ENCODE data around the gene CD47. TPM values are rescaled to one million over a fixed set of nuclear protein-coding genes. Genes with fewer than 3 reads are reported as not detected.

CD47 gene
- total RNA-seq, 1 experiment from 2014 or later = 34.7 TPM

GRCh38 chr3:108117241-108117775 lies 26.5 kb upstream of the CD47 start:
- CTCF ChIA-PET = no interaction called here
- intact Hi-C loops (cut with micrococcal nuclease; ENCODE audit: unreplicated experiment) = no loop called here
- Histone ChIP-seq H3K4me3 (ENCODE audit: low read depth, low read length, poor library complexity, severe bottlenecking) (no peak overlapping the region), H3K36me3 (ENCODE audit: insufficient read depth, low read length, poor library complexity, severe bottlenecking) (no peaks in the 10 kb centered on the region), H3K4me1 (ENCODE audit: insufficient read depth, low read length, poor library complexity, severe bottlenecking) (no peaks in the 10 kb centered on the region), H3K27me3 (replicated peaks; ENCODE audit: insufficient read depth, low read depth, low read length, poor library complexity) (no peaks in the 10 kb centered on the region), H3K9me3 (ENCODE audit: low read depth, low read length, poor library complexity, severe bottlenecking) (no peaks in the 10 kb centered on the region), H3K27ac (ENCODE audit: low read depth, low read length, poor library complexity, severe bottlenecking) (no peak overlapping the region)
- BruUV-seq (replicated peaks) = no TSS peak
- POLR2A ChIA-PET (ENCODE audit: low non-redundant PET) = no interaction called here
- no peak for TF ChIP-seq CTCF (conservative IDR thresholded peaks at IDR 0.05; ENCODE audit: low read depth, low read length)
- TF ChIP-seq EZH2 (IDR thresholded peaks at IDR 0.05; ENCODE audit: borderline replicate concordance, low read depth, low read length, poor library complexity, severe bottlenecking) = no peak
- DNase-seq (ENCODE audit: low spot score) = no peak

- Histone ChIP-seq H3K9me3 (ENCODE audit: low read depth, low read length, poor library complexity, severe bottlenecking) (no peaks in the 10 kb centered on the region), H3K36me3 (ENCODE audit: insufficient read depth, low read length, poor library complexity, severe bottlenecking) (no peaks in the 10 kb centered on the region), H3K27ac (ENCODE audit: low read depth, low read length, poor library complexity, severe bottlenecking) (no peak overlapping the region), H3K27me3 (replicated peaks; ENCODE audit: insufficient read depth, low read depth, low read length, poor library complexity) (no peaks in the 10 kb centered on the region), H3K4me3 (ENCODE audit: low read depth, low read length, poor library complexity, severe bottlenecking) (no peak overlapping the region), H3K4me1 (ENCODE audit: insufficient read depth, low read length, poor library complexity, severe bottlenecking) (no peaks in the 10 kb centered on the region)
- BruUV-seq (replicated peaks) = no TSS peak
- CTCF ChIA-PET = no interaction called here
- POLR2A ChIA-PET (ENCODE audit: low non-redundant PET) = no interaction called here
- TF ChIP-seq CTCF (conservative IDR thresholded peaks at IDR 0.05; ENCODE audit: low read depth, low read length) (no peak), EZH2 (IDR thresholded peaks at IDR 0.05; ENCODE audit: borderline replicate concordance, low read depth, low read length, poor library complexity, severe bottlenecking) (no peak)
- no peak for DNase-seq (ENCODE audit: low spot score)
- intact Hi-C loops (cut with micrococcal nuclease; ENCODE audit: unreplicated experiment) = no loop called here
Observed at GRCh38 chr3:108114423-108115065, 23.7 kb upstream of the CD47 start.

- no TSS peak for BruUV-seq (replicated peaks)
- H3K9me3 ChIP-seq (ENCODE audit: low read depth, low read length, poor library complexity, severe bottlenecking) = no peaks in the 10 kb centered on the region
- H3K36me3 ChIP-seq (ENCODE audit: insufficient read depth, low read length, poor library complexity, severe bottlenecking) = no peaks in the 10 kb centered on the region
- CTCF ChIA-PET = no interaction called here
- no peak for TF ChIP-seq EZH2 (IDR thresholded peaks at IDR 0.05; ENCODE audit: borderline replicate concordance, low read depth, low read length, poor library complexity, severe bottlenecking)
- TF ChIP-seq CTCF (conservative IDR thresholded peaks at IDR 0.05; ENCODE audit: low read depth, low read length) = no peak
- H3K27me3 ChIP-seq (replicated peaks; ENCODE audit: insufficient read depth, low read depth, low read length, poor library complexity) = no peaks in the 10 kb centered on the region
- POLR2A ChIA-PET (ENCODE audit: low non-redundant PET) = no interaction called here
- no peak for DNase-seq (ENCODE audit: low spot score)
- no peak overlapping the region for H3K4me3 ChIP-seq (ENCODE audit: low read depth, low read length, poor library complexity, severe bottlenecking)
- intact Hi-C loops (cut with micrococcal nuclease; ENCODE audit: unreplicated experiment) = no loop called here
- no peaks in the 10 kb centered on the region for H3K4me1 ChIP-seq (ENCODE audit: insufficient read depth, low read length, poor library complexity, severe bottlenecking)
- H3K27ac ChIP-seq (ENCODE audit: low read depth, low read length, poor library complexity, severe bottlenecking) = no peak overlapping the region
Observed at GRCh38 chr3:108113975-108114374, 23.1 kb upstream of the CD47 start.

Data from A673 (cell line).